ENCODE results near the gene PIAS1.
"Not testable (repeated sequence)": the region's sequence is repeated elsewhere in the genome, so short reads cannot be mapped to it uniquely, and the experiment has no call there.

PIAS1 gene

DNA sequence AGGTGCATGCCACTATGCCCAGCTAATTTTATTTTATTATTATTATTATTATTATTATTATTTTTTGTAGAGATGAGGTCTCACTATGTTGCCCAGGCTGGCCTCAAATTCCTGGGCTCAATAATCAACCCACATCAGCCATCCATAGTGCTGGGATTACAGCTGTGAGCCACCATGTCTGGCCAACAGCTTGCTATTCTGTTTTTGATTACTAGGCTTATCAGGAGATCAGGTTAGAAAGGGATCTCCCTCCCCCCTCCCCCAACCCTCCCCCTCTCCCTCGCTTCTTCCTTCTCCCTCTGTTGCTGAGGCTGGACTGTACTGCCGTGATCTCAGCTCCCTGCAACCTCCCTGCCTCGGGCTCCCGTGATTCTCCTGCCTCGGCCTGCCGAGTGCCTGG, 166.9 kb downstream of the PIAS1 start:
- CTCF ChIA-PET: interaction anchor here (0.9 to 3.5 kb wide), 4 partner anchors 10 to 358 kb away, joined by 3 to 22 read pairs (median 6); no protein-coding TSS in a partner anchor
- POLR2A ChIA-PET: no interaction called here
- TF ChIP-seq, protein P1, sequence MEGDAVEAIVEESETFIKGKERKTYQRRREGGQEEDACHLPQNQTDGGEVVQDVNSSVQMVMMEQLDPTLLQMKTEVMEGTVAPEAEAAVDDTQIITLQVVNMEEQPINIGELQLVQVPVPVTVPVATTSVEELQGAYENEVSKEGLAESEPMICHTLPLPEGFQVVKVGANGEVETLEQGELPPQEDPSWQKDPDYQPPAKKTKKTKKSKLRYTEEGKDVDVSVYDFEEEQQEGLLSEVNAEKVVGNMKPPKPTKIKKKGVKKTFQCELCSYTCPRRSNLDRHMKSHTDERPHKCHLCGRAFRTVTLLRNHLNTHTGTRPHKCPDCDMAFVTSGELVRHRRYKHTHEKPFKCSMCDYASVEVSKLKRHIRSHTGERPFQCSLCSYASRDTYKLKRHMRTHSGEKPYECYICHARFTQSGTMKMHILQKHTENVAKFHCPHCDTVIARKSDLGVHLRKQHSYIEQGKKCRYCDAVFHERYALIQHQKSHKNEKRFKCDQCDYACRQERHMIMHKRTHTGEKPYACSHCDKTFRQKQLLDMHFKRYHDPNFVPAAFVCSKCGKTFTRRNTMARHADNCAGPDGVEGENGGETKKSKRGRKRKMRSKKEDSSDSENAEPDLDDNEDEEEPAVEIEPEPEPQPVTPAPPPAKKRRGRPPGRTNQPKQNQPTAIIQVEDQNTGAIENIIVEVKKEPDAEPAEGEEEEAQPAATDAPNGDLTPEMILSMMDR (IDR thresholded peaks at IDR 0.05; ENCODE audit: control extremely low read depth, extremely low read depth, low read depth, missing control alignments): no peak
- DNase-seq (ENCODE audit: extremely low spot score): no peak

DNA sequence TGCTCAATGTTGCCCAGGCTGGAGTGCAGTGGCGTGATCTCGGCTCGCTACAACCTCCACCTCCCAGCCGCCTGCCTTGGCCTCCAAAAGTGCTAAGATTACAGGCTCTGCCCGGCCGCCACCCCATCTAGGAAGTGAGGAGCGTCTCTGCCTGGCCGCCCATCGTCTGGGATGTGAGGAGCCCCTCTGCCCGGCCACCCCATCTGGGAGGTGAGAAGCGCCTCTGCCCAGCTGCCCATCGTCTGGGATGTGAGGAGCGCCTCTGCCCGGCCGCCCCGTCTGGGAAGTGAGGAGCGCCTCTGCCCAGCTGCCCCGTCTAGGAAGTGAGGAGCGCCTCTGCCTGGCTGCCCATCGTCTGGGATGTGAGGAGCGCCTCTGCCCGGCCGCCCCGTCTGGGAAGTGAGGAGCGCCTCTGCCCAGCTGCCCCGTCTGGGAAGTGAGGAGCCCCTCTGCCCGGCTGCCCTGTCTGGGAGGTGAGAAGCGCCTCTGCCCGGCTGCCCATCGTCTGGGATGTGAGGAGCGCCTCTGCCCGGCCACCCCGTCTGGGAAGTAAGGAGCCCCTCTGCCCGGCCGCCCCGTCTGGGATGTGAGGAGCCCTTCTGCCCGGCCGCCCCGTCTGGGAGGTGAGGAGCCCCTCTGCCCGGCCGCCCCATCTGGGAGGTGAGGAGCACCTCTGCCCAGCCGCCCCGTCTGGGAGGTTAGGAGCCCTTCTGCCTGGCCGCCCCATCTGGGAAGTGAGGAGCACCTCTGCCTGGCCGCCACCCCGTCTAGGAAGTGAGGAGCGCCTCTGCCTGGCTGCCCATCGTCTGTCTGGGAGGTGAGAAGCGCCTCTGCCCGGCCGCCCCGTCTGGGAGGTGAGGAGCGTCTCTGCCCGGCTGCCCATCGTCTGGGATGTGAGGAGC, 167.7 kb downstream of the PIAS1 start:
- POLR2A ChIA-PET; DNase-seq (ENCODE audit: extremely low spot score): not testable (repeated sequence)
- CTCF ChIA-PET: interaction anchor here (2.1 to 3.5 kb wide), 2 partner anchors 11 to 359 kb away, joined by 6 to 22 read pairs; no protein-coding TSS in a partner anchor

DNA sequence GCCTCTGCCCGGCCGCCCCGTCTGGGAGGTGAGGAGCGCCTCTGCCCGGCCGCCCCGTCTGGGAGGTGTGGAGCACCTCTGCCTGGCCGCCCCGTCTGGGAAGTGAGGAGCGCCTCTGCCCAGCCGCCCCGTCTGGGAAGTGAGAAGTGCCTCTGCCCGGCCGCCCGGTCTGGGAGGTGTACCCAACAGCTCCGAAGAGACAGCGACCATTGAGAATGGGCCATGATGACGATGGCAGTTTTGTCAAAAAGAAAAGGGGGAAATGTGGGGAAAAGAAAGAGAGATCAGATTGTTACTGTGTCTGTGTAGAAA, 168.3 kb downstream of the PIAS1 start:
- CTCF ChIA-PET; POLR2A ChIA-PET; DNase-seq (ENCODE audit: extremely low spot score): not testable (repeated sequence)

DNA sequence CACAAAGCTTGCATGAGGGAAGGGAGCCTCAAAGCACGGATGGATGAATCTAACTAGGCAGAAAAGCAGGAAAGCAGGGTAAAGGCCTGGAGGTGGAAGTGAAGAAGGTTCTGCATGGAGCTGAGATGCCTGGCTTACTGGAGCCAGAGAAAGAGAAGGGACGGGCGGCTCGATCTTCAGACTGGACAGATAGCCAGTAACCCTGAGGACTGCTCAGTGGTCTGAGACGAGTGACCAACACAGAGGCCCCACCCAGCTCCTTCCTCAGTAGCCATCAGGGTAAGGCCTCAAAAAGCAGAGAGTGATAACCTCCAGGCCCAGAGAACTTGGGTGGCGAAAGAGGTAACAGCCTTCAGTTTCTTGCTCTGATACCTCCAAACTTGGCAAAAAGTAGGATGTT, 169.1 kb downstream of the PIAS1 start:
- TF ChIP-seq, protein P1 (IDR thresholded peaks at IDR 0.05; ENCODE audit: control extremely low read depth, extremely low read depth, low read depth, missing control alignments): no peak
- no peak for DNase-seq (ENCODE audit: extremely low spot score)
- ChIA-PET POLR2A (no interaction called here), CTCF (no interaction called here)

DNA sequence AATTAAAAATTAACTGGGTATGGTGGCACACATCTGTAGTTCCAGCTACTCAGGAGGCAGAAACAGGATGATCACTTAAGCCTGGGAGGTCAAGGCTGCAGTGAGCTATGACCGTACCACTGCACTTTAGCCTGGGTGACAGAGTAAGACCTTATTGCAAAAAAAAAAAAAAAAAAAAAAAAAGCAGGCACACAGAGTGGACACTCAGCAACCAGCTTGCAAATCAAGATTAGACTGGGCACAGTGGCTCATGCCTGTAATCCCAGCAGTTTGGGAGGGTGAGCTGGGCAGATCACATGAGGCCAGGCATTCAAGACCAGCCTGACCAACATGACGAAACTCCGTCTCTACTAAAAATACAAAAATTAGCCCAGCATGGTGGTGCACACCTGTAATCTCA, 170.0 kb downstream of the PIAS1 start:
- CTCF ChIA-PET: interaction anchor here (1.2 to 2.0 kb wide), 2 partner anchors 13 to 29 kb away, joined by 3 to 11 read pairs; no protein-coding TSS in a partner anchor
- TF ChIP-seq, protein P1 (IDR thresholded peaks at IDR 0.05; ENCODE audit: control extremely low read depth, extremely low read depth, low read depth, missing control alignments): no peak
- POLR2A ChIA-PET: no interaction called here
- DNase-seq (ENCODE audit: extremely low spot score): no peak

DNA sequence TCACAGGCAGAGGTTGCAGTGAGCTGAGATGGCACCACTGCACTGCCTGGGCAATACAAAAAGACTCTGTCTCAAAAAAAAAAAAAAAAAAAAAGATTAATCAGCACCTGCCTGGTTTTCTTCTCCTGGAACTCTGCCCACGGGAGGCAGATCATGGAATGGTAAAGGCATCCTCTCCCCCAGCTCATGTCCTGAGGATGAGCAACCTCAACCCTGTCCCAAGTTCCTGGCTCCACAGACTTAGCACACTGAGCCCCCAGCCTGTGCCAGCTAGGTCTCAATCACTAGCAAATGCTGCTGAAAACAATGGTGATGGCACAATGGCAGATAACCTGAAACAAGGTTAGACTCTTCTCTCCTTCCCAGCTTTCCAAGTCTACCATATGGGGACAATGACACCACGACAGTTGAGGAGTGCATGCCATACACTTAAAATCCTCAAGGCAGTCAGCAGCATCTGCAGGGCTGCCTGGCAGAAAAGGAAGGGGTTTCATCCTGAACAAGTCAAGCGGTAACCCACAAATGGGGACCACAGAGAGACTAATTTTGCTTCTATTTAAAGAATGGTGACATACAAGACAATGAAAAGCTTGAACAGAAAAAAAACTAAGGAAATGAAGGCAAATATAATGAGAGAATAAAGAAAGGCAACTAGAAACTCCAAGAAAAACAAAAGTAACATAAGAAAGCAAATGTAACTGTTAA, 170.6 kb downstream of the PIAS1 start:
- TF ChIP-seq, protein P1 (IDR thresholded peaks at IDR 0.05; ENCODE audit: control extremely low read depth, extremely low read depth, low read depth, missing control alignments): no peak
- ChIA-PET CTCF (interaction anchor here (1.2 to 2.0 kb wide), 2 partner anchors 14 to 28 kb away, joined by 3 to 11 read pairs; no protein-coding TSS in a partner anchor), POLR2A (interaction anchor here (0.6 kb wide), 1 partner anchor 45 kb away, joined by 4 read pairs; no protein-coding TSS in a partner anchor)
- DNase-seq (ENCODE audit: extremely low spot score): peak; percentile 30

DNA sequence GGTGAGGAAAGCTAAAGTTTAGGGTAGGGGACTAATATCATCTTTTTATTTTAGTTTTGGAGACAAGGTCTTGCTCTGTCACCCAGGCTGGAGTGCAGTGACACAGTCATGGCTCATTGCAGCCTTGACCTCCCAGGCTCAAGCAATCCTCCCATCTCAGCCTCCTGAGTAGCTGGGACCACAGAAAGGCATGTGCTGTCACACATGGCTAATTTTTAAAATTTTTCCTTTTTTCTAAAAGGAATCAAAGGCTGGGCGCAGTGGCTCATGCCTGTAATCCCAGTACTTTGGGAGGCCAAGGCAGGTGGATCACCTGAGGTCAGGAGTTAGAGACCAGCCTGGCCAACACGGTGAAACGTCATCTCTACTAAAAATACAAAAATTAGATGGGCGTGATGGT, 171.3 kb downstream of the PIAS1 start:
- DNase-seq (ENCODE audit: extremely low spot score); POLR2A ChIA-PET: not testable (repeated sequence)
- CTCF ChIA-PET: interaction anchor here (2.0 kb wide), 1 partner anchor 15 kb away, joined by 11 read pairs; no protein-coding TSS in a partner anchor

DNA sequence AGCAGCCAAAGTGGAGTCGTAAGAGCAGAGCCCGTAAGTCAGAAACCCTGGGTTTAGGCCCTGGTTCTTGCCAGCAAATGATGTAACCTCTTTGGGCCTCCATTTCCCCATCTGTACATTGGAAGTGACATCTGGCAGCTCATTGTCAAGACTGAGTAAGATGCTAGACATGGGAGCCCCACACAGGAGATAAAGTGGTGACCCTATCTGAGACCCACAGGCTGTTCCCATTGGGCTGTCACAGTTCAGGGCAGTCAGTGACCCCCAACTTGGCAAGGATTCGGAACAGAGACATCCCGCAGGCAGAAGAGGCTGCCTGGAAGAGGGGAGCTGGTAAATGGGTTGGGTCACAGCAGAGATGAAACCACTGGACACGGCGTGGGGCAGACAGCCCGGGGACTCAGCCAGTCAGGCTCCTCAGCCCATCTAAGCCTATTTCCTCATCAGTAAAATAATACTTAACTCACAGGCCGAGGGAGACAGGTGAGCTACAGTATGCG, 173.6 kb downstream of the PIAS1 start:
- ChIA-PET CTCF (interaction anchor here (1.2 to 5.0 kb wide), 3 partner anchors 8 to 17 kb away, joined by 3 to 29 read pairs (median 5); no protein-coding TSS in a partner anchor), POLR2A (no interaction called here)
- TF ChIP-seq, protein P1 (IDR thresholded peaks at IDR 0.05; ENCODE audit: control extremely low read depth, extremely low read depth, low read depth, missing control alignments): no peak
- no peak for DNase-seq (ENCODE audit: extremely low spot score)

All from GM10248 (cell line).